HCT116 (cell line): Measurements from ENCODE around the gene RENBP.

Source experiments
- CEBPB ChIP-seq: IDR thresholded peaks from 2 replicates; pipeline ENCODE4 v1.6.1; 2012; ENCODE audit warnings: low read depth
- EZH2 ChIP-seq: fragments of 200-600 bp; sonication (generic); IDR thresholded peaks from 2 replicates; pipeline ENCODE4 v1.6.1; 2017; ENCODE audit warnings: antibody characterized with exemption, mixed run types
- EZH2phosphoT487 ChIP-seq: fragments of 200-600 bp; IDR thresholded peaks from 2 replicates; pipeline ENCODE4 v1.6.1; 2018; ENCODE audit warnings: antibody characterized with exemption, borderline replicate concordance
- FOSL1 ChIP-seq: IDR thresholded peaks from 2 replicates; pipeline ENCODE4 v1.6.1; 2012; ENCODE audit warnings: low read depth
- POLR2A ChIP-seq: IDR thresholded peaks from 2 replicates; pipeline ENCODE4 v1.7.0; 2011; ENCODE audit warnings: borderline replicate concordance; ENCODE audit not compliant: insufficient read depth, insufficient read length; ENCODE audit errors: extremely low read depth
- RAD21 ChIP-seq: IDR thresholded peaks from 2 replicates; pipeline ENCODE4 v1.6.1; 2012; ENCODE audit warnings: low read depth, mild to moderate bottlenecking
- YY1 ChIP-seq: IDR thresholded peaks from 2 replicates; pipeline ENCODE4 v1.6.1; 2011; ENCODE audit warnings: low read length, low read depth, moderate library complexity, mild to moderate bottlenecking; ENCODE audit not compliant: insufficient replicate concordance; ENCODE audit errors: extremely low read depth
- ZNF274 ChIP-seq: fragments of 200-500 bp; sonication (Bioruptor generic); IDR thresholded peaks from 2 replicates; pipeline ENCODE4 v1.6.1; 2014; ENCODE audit warnings: mild to moderate bottlenecking, low read depth, low read length, inconsistent platforms
- TF ChIP-seq, protein P1 (sequence below), 3 experiments: fragments of 200-600 bp in 1 of 3; sonication (generic) in 1 of 3; IDR thresholded peaks in 2 of 3; conservative IDR thresholded peaks in 1 of 3; 2 replicates each; pipeline ENCODE4 v1.5.1; 2012 to 2017; ENCODE audit warnings: low read depth in 2 of 3, low read length in 2 of 3, antibody characterized with exemption in 1 of 3, borderline replicate concordance in 1 of 3, control low read depth in 1 of 3, mild to moderate bottlenecking in 1 of 3, mixed read lengths in 1 of 3, mixed run types in 1 of 3, moderate library complexity in 1 of 3; ENCODE audit not compliant: insufficient read depth in 1 of 3
- TF ChIP-seq, protein P2 (sequence below): IDR thresholded peaks from 2 replicates; pipeline ENCODE4 v1.6.1; 2012; ENCODE audit warnings: low read depth
- TF ChIP-seq, protein P3 (sequence below): IDR thresholded peaks from 2 replicates; pipeline ENCODE4 v1.6.1; 2011; ENCODE audit warnings: mild to moderate bottlenecking, low read length, moderate library complexity; ENCODE audit not compliant: insufficient replicate concordance; ENCODE audit errors: extremely low read depth

- TF ChIP-seq RAD21 (no peak), FOSL1 (no peak), POLR2A (no peak), EZH2phosphoT487 (no peak), EZH2 (no peak), ZNF274 (no peak), YY1 (no peak), CEBPB (no peak)
- TF ChIP-seq, protein P1, sequence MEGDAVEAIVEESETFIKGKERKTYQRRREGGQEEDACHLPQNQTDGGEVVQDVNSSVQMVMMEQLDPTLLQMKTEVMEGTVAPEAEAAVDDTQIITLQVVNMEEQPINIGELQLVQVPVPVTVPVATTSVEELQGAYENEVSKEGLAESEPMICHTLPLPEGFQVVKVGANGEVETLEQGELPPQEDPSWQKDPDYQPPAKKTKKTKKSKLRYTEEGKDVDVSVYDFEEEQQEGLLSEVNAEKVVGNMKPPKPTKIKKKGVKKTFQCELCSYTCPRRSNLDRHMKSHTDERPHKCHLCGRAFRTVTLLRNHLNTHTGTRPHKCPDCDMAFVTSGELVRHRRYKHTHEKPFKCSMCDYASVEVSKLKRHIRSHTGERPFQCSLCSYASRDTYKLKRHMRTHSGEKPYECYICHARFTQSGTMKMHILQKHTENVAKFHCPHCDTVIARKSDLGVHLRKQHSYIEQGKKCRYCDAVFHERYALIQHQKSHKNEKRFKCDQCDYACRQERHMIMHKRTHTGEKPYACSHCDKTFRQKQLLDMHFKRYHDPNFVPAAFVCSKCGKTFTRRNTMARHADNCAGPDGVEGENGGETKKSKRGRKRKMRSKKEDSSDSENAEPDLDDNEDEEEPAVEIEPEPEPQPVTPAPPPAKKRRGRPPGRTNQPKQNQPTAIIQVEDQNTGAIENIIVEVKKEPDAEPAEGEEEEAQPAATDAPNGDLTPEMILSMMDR (IDR thresholded peaks at IDR 0.05 in 2 of 3, conservative IDR thresholded peaks at IDR 0.05 in 1 of 3; ENCODE audit: borderline replicate concordance in 1 of 3, insufficient read depth in 1 of 3, low read depth in 2 of 3, low read length in 2 of 3): no peak
- TF ChIP-seq, protein P2, sequence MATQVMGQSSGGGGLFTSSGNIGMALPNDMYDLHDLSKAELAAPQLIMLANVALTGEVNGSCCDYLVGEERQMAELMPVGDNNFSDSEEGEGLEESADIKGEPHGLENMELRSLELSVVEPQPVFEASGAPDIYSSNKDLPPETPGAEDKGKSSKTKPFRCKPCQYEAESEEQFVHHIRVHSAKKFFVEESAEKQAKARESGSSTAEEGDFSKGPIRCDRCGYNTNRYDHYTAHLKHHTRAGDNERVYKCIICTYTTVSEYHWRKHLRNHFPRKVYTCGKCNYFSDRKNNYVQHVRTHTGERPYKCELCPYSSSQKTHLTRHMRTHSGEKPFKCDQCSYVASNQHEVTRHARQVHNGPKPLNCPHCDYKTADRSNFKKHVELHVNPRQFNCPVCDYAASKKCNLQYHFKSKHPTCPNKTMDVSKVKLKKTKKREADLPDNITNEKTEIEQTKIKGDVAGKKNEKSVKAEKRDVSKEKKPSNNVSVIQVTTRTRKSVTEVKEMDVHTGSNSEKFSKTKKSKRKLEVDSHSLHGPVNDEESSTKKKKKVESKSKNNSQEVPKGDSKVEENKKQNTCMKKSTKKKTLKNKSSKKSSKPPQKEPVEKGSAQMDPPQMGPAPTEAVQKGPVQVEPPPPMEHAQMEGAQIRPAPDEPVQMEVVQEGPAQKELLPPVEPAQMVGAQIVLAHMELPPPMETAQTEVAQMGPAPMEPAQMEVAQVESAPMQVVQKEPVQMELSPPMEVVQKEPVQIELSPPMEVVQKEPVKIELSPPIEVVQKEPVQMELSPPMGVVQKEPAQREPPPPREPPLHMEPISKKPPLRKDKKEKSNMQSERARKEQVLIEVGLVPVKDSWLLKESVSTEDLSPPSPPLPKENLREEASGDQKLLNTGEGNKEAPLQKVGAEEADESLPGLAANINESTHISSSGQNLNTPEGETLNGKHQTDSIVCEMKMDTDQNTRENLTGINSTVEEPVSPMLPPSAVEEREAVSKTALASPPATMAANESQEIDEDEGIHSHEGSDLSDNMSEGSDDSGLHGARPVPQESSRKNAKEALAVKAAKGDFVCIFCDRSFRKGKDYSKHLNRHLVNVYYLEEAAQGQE: no peak
- TF ChIP-seq, protein P3, sequence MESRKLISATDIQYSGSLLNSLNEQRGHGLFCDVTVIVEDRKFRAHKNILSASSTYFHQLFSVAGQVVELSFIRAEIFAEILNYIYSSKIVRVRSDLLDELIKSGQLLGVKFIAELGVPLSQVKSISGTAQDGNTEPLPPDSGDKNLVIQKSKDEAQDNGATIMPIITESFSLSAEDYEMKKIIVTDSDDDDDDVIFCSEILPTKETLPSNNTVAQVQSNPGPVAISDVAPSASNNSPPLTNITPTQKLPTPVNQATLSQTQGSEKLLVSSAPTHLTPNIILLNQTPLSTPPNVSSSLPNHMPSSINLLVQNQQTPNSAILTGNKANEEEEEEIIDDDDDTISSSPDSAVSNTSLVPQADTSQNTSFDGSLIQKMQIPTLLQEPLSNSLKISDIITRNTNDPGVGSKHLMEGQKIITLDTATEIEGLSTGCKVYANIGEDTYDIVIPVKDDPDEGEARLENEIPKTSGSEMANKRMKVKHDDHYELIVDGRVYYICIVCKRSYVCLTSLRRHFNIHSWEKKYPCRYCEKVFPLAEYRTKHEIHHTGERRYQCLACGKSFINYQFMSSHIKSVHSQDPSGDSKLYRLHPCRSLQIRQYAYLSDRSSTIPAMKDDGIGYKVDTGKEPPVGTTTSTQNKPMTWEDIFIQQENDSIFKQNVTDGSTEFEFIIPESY: no peak
Observed at GRCh38 chrX:153974003-153974725, 29.7 kb upstream of the RENBP start.
